Gastrocnemius medialis (tissue), 4 donors: ENCODE results near the gene PPP1R13L.

Experiments used
- POLR2A ChIP-seq, 2 donors: fragments of 450-650 bp; IDR thresholded peaks; one replicate each; pipeline ENCODE4 v1.6.1; 2017; ENCODE audit warnings: antibody characterized with exemption in 2 of 2, mild to moderate bottlenecking in 2 of 2, moderate library complexity in 2 of 2
- TF ChIP-seq, protein P1 (sequence below), 5 experiments: fragments of 450-650 bp in 3 of 5; fragments of 200-600 bp in 2 of 5; sonication (generic) in 2 of 5; IDR thresholded peaks in 4 of 5; conservative IDR thresholded peaks in 1 of 5; 1 replicate in 4 of 5; 2 replicates in 1 of 5; pipeline ENCODE4 v1.5.1; 2016 to 2019; ENCODE audit warnings: antibody characterized with exemption in 5 of 5, mild to moderate bottlenecking in 3 of 5, moderate library complexity in 3 of 5

GRCh38 chr19:45421947-45422498, 17.2 kb upstream of the PPP1R13L start:
- TF ChIP-seq, protein P1, sequence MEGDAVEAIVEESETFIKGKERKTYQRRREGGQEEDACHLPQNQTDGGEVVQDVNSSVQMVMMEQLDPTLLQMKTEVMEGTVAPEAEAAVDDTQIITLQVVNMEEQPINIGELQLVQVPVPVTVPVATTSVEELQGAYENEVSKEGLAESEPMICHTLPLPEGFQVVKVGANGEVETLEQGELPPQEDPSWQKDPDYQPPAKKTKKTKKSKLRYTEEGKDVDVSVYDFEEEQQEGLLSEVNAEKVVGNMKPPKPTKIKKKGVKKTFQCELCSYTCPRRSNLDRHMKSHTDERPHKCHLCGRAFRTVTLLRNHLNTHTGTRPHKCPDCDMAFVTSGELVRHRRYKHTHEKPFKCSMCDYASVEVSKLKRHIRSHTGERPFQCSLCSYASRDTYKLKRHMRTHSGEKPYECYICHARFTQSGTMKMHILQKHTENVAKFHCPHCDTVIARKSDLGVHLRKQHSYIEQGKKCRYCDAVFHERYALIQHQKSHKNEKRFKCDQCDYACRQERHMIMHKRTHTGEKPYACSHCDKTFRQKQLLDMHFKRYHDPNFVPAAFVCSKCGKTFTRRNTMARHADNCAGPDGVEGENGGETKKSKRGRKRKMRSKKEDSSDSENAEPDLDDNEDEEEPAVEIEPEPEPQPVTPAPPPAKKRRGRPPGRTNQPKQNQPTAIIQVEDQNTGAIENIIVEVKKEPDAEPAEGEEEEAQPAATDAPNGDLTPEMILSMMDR (IDR thresholded peaks at IDR 0.05 in 4 of 5, conservative IDR thresholded peaks at IDR 0.05 in 1 of 5): no peak
- no peak for TF ChIP-seq POLR2A (IDR thresholded peaks at IDR 0.05)
